ENCODE results near the gene POLK. TPM values are rescaled to one million over a fixed set of nuclear protein-coding genes. Genes with fewer than 3 reads are reported as not detected.
A peak's percentile ranks its signal among the peaks of the same experiment; 100 is the strongest.
"Not testable (repeated sequence)": the region's sequence is repeated elsewhere in the genome, so short reads cannot be mapped to it uniquely, and the experiment has no call there.

POLK gene
- polyA plus RNA-seq, 12 donors = 21.0 to 36.0 (median 26.9) TPM; not detected in 1

DNA sequence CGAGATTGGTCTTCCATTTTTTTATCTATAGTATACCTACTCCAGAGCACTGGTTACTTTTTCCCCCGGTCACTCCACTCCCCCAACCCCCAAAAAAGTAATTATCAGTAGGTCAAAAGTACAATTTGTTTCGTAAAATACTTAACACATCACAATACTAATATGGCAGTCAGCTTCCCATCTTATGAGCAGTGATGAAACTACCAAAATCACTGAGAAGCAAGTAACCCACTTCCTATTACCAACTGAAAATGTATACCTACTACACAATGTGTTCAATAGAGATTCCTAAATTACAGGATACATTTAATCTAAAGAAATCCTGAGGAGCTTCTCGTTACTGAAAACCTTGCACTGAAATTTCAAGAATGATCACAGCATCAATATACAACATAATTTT lies 2.1 kb upstream of the POLK start:
- DNase-seq = no peak

DNA sequence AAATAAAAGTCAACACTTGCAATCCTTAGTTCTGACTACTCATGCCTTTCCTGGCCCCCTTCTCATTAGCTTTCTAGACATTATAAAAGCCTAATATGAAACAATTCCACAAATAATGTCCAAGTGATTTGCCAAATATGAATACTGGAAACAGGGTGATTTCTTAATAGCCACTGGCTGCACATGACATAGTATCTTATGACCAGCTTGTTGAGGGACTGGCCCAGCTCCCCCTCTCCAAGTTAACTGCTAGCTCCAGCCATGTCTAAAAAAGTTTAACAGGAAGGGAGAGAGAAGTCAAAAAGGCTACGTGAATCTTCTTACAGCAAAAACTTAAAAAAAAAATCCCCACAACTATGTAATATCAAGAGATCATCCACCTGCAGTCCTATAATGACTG lies 1.7 kb upstream of the POLK start:
- DNase-seq = no peak

DNA sequence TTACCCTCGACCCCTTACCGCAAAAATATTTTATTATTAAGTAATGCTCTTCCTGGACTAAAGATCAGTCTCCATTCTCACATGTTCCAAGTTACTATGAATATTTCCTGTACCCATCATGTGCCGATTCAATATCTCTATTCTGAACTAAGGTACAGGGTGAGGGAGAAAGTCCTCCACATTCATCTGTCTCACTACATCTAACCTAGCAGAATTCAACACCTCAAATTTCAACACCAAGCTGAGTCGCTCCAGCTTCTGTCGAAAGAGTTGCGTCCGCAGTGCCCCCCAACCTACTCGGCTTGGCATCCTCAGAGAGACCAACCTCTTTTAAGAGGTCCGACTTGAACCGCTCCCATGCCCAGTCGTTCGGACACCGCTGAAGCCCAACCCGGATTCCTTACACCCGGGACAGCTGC lies 1.3 kb upstream of the POLK start:
- peak; percentile 43 for DNase-seq

DNA sequence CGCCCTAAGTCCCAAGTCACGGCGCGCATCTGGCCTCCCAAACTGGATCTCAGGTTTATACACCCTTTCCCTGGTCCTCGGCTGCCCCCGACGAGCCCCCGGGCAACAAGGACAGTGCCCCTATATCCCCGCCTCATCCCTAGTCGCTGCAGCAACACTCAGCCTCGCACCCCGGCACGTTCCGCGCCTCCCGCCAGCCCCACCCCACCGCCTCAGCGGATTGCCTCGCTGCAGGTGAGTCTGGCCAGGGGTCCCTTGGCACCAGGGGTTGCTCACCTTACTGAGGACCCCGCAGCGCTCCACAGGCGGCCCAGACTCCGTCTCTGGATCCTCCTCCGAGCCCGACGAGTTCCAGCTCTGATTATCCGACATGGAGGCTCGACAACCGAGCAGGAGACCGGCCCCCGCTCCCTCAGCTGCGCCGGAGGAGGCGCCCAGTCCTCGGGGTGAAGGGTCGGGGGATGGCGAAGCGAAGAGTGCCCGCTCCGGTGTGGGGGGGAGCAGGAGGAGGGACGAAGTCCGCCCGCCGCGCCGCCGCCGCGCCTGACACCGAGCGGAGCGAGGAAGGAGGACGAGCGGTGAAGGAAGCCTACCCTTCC lies 756 bp upstream of the POLK start:
- no peak for DNase-seq

DNA sequence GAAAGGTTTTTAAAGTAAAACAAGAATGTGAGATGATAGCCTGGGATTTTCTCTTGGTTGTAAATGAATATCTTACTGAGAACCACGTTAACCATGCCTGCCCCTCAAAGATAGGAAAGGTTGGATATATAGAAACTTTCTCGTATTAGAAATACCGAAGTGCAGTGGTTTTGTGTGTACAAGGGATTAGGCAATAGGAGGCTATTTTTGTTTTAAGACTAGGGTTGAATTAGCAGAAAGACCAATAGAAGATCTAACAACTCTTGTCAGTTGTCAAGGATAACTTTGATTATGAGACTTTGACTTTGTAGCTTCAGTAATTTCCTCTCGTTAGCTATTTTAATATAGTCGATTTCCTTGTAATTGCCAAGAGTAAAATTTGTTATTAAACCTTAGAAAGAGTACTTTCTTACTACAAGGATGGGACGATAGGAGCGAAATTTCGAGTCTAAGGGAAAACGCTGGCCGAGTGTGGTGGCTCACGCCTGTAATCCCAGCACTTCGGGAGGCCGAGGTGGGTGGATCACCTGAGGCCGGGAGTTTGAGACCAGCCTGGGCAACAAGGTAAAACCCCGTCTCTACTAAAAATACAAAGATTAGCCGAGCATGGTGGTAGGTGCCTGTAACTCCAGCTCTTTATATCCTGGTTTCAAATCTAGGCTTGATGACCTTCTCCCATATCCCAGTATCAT lies 838 bp downstream of the POLK start:
- DNase-seq = no peak

DNA sequence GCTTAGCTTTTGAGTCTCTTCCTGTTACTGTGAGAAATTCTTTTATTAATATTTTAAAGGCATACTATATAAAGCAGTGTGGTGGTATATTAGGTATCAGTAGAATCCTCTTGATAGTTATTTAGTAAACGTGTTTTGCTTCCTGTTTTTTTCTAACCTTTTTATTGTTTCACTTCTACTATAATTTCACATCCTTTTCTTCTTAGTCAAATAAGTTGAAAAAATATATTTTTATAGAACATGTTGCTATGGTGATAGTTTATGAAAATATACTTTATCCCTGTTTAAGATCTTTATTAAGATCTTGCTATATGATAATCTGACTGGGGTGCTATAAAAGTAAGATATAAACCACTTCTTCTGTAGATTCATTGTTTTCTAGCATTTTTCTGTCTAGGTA lies 2.1 kb downstream of the POLK start:
- DNase-seq = no peak

DNA sequence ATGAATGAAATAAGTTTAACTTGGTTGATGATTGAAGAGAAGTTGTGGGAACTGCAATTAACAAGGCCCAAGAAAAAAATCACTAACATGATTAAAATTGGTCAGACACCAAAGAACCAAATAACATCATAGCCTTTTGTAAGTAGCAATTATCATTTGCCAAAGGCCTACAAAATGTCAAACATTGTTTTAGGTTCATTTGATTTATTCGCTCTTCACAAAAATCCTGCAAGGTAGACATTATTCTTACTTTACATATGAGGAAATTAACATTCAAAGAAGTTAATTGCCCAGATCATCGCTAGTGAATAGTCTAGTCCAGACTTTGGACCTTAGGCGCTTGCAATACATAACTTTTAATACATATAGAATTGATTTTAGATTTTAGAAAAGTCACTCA lies 2.6 kb downstream of the POLK start:
- no peak for DNase-seq

DNA sequence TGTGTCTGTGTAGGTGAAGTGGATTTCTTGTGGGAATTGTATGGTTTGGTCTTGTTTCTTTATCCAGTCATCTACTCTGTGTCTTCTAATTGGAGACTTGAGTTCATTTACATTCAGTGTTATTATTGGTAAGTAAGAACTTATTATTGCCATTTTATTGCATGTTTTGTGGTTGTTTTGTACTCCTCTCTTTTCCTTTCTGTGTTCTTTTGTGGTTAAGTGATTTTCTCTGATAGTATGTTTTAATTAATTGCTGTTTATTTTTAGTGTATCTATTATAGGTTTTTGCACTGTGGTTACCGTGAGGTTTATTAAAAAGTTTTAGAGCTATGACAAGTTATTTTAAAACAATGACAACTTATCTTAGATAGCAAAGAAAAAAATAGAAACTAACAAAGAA lies 8.1 kb downstream of the POLK start:
- no peak for DNase-seq

DNA sequence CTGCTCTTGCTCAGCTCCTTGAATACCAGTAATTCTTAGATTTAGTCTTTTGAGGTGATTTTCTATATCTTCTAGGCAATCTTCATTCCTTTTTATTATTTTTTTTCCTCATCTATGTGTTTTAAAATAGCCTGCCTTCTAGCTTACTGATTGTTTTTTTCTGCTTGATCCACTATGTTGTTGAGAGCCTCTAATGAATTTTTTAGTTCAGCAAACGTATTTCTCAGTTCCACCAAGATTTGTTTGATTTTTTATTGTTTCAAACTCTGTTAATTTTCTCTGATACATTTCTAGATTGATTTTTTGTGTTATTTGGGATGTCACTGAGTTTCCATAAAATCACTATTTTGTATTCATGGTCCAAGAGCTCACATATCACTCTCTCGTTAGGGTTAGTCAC lies 9.5 kb downstream of the POLK start:
- DNase-seq = no peak

DNA sequence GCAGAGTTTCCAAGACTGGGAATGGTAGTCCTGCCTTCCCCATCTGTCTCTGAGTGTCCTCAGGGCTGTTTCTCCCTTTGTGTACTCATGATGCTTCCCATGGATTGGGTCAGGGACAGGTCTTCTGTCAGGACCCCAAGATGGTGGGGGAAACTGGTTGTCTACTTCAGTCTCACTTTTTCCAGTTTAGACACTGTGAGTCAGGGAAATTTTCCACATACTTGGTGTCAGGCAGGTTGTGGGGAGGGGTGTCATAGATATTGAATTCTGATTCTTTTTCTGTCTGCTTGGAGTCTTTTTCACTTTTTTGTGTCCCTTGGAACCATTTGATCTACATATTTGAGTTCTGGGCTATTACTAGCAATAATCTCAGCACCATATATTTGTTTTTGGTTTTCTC lies 10.3 kb downstream of the POLK start:
- DNase-seq = no peak

DNA sequence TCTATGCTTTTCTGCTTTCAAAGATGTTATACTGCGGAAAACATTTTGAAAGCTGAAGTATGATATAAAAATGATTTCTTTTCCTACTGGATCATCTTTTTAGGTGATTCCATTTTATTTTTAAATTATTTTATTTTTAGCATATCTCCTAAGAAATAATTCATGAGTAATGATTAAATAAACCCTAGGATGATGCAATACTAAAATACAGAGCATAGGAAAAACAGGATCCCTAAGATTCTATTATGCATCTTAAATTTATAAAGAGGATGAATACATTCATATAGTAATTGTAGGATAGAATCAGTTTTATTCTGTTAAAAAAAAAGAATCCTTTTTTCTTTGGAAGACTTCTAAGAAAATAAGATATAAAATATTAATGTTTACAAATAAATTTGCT lies 10.9 kb downstream of the POLK start:
- DNase-seq = no peak

DNA sequence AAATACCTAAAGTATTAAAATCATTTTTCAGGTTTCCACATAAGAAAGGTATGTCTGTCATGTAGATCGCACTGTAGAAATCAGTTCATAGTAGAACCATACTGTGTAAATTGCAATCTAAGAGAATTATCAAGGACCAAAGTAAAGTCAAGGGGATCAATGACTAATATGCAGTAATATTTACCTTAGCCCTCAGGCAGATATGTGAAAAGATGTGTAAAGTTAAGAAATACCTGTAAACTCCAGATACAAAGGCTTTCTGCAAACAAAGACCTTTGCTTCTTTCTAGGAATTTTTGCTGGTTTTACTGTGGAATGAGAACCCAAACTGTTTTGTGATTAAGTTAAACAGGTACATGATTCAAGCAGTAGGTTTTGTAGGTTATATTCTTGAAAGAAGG lies 11.6 kb downstream of the POLK start:
- DNase-seq = no peak

DNA sequence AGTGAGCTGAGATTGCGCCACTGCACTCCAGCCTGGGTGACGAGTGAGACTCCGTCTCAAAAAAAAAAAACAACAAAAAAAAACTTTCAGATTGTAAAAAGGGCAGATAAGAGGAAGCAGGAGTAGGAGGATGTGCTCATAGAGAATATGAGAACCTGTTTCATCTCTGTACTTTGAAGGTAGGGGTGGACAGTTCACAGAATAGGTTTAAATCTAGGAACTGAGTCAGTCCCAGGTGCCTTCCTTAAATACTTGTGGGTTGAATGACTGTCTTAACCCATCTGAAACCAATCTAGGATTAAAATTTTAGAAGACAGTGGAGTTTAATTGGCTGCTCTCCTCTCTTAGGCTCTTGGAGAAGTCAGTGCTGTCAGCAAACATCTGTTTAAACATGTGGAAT lies 12.4 kb downstream of the POLK start:
- no peak for DNase-seq

DNA sequence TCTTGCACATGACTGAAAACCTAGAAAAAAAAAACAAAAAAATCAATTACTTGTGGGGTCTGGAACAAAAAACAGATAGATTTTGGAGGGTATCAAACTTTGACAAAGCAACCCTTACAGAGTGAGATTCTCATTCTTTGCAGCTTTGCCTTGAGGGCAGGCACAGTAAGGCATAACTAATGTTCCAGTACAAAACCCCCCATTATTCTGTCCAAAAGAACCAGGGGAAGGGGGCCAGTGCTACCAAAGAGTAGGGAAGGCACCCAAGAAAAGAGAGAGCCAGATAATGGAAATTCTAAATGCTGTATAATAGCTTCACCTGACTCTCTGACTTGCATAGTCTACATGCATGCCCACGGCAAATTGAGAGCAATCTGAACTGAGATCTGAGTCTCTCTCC lies 12.9 kb downstream of the POLK start:
- no peak for DNase-seq

DNA sequence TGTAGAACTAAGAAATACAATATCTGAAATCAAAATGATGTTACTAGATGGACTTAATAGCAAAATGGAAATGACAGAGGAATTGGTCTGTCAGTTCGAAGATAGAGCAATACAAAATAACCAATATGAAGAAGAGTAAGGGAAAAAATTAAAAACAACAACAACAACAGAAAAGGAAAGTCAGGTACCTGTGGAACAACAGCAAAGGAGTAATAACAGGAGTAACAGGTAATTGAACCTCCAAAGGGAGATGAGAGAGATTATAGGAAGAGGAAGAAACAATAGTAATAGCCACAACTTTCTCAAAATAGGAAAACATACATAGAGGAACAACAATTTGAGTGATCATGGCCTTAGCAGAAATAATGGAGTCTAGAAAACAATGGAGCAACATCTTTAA lies 13.7 kb downstream of the POLK start:
- DNase-seq = no peak

DNA sequence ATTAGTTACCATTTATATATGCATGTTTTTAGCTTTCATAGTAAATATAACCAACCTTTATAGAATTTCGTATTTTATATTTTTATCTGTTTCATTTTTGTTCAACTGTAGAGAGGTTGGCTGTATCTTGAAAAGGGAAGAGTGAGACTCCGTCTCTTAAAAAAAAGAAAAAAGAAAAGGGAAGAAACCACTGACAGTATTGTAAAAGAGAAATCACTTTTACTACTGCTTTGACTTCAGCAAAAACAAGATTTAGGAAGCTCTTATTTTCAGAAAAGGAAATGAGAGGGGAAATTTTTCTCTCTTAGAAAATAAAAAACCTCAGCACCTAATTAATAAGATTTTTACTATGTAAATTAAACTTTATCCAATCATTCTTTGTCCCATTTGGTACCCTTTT lies 14.4 kb downstream of the POLK start:
- no peak for DNase-seq

DNA sequence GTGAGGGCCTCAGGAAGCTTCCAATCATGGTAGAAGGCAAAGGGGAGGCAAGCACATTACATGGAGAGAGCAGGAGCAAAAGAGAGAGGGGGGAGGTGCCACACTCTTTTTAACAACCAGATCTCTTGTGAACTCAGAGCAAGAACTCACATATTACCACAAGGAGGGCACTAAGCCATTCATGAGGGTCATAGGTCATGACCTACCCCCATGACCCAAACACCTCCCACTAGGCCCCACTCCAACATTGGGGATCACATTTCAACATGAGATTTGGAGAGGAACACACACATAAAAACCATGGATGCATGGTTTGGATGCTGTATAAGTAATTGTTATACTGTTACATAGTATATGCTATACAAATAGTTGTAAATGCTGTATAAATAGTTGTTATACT lies 17.5 kb downstream of the POLK start:
- no peak for DNase-seq

DNA sequence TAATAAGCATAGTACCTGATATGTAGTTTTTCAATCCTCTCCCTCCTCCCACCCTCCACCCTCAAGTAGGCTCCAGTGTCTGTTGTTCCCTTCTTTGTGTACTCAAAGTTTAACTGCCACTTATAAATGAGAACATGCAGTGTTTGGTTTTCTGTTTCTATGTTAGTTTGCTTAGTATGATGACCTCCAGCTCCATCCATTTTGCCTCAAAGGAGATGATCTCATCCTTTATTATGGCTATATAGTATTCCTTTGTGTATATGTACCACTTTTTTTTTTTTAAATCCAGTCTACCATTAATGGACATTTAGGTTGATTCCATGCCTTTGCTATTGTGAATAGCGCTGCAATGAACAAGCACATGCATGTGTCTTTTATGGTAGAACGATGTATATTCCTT lies 20.5 kb downstream of the POLK start:
- DNase-seq = no peak

DNA sequence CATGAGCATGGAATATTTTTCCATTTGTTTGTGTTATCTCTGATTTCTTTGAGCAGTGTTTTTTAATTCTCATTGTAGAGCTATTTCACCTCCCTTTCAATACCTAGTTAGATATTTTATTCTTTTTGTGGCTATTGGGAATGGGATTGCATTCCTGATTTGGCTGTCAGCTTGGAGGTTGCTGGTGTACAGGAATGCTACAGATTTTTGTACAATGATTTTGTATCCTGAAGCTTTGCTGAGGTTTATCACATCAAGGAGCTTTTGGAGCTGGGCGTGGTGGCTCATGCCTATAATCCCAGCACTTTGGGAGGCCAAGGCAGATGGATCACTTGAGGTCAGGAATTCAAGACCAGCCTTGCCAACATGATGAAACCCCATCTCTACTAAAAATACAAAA lies 22.0 kb downstream of the POLK start:
- not testable (repeated sequence) for DNase-seq

DNA sequence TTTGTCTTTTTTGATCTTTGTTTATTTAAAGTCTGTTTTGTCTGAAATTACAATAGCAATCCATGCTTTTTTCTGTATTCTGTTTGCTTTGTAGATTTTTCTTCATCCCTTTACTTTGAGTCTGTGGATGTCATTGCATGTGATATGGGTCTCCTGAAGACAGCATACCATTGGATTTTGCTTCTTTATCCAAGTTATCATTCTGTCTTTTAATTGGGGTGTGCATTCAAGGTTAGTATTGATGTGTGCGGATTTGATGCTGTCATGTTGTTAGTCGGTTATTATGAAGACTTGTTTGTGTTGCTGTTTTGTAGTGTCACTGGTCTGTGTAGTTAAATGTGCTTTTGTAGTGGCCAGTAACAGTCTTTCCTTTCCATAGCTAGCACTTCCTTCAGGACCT lies 23.0 kb downstream of the POLK start:
- no peak for DNase-seq

DNA sequence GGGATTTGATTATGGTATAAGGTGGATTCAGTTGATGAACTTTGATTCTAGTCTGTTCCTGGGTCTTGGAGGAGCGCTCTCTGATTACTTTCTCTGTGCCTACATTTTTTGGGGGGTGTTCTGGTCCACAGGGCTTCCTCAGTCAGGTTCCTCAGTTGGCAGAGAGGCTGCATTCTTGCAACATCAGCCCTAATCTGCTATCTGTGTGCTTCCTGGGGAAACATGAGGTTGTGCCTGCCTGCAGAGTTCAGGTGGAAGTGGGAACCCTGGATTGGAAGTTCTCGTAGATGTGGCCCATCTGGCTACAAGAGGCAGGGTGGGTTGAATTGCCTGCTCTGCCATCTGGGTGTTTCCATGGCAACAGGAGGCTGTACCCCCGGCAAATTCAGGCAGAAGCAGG lies 24.5 kb downstream of the POLK start:
- no peak for DNase-seq

DNA sequence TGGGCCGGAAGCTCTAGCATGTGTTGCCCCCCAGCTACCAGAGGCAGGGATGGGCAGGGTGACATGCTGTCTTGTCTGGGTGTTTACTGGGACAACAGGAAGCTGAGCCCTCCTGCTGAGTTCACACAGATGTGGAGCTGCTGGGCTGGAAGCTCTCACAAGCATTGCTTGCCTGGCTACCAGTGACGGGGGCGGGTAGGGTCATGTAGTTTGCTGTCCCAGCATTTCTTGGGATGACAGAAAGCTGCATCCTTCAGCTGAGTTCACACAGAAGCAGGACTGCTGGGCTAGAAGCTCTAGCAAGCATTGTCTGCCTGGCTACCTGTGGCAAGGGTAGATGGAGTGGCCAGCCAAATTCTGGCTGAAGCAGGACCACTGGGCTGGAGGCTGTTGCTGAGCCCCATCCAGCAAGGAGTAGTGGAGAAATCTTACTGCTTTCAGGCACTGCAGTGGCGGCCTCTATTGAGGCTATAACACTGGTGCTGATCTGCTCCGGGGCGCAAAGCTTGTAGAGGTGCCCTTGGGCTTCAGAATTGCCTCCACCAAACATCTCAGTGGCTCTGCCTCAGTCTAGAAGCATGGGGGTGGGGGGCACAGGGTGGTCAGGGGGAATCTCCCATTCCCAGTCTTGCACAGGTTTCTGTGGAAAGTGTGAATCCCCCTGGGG lies 25.1 kb downstream of the POLK start:
- no peak for DNase-seq

DNA sequence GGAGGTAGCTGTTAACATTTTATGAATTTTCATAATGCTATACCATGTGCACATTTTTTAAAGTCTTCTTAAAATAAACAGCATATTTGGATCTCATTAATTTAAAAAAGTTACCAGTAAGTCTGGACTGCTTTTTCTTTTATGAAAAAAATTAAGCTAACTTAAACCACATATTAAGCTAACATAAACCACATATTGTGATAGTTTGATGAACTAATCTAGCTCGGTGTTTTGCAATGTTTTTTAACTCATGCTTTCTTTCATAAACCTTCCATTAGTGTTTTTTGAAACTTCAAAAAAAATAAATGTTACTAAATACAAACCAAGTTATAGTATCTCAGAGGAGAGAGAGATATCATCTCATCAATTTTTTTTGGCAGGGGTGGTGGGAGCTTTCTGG lies 26.5 kb downstream of the POLK start:
- no peak for DNase-seq

DNA sequence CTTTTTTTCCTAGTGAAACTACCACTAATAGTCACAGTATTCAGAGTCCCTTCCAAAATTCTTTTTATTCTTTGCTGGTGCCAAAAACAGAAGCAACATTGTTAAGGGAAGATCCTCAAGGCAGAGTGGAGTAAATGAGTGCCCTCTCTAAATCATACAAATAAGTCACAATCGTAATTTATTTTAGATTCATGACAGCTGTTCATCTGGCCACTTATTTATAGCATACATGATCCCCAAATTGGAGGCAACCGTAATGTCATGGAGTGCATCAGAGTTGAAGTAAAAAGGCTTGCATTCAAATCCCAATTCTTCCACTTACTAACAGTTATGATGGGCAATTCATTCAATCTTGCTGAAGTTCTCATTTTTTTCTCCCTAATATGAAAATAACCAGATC lies 33.4 kb downstream of the POLK start:
- DNase-seq = no peak

All from muscle of arm (tissue), 12 donors.